ENCODE results near the gene MRPL55.

The MRPL55 gene

DNA sequence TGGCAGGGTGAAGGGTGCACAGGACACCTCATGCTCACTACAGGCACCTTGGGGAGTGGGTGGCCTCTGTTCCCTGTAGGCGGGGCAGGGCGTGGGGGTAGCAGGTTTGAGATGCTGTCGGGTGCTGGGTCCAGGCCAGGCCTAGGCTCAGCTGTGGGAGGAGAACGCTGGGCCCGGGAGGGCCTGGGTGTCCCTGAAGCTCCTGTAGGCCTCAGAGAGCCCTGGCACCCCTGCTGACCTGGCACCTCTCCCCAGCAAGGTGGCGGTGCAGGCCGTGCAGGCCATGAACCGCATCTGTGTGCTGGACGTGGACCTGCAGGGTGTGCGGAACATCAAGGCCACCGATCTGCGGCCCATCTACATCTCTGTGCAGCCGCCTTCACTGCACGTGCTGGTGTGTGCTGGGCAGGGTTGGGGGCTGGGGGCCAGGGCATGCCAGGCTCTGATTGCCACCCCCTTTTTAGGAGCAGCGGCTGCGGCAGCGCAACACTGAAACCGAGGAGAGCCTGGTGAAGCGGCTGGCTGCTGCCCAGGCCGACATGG lies 38.1 kb upstream of the MRPL55 start:
- DNase-seq, result no peak

GRCh38 chr1:228146417-228147150 lies 37.5 kb upstream of the MRPL55 start:
- DNase-seq, result no peak

- no peak for DNase-seq
Measured at GRCh38 chr1:228145463-228146416, 36.6 kb upstream of the MRPL55 start.

- DNase-seq, result no peak
Measured at GRCh38 chr1:228144993-228145343, 35.9 kb upstream of the MRPL55 start.

DNA sequence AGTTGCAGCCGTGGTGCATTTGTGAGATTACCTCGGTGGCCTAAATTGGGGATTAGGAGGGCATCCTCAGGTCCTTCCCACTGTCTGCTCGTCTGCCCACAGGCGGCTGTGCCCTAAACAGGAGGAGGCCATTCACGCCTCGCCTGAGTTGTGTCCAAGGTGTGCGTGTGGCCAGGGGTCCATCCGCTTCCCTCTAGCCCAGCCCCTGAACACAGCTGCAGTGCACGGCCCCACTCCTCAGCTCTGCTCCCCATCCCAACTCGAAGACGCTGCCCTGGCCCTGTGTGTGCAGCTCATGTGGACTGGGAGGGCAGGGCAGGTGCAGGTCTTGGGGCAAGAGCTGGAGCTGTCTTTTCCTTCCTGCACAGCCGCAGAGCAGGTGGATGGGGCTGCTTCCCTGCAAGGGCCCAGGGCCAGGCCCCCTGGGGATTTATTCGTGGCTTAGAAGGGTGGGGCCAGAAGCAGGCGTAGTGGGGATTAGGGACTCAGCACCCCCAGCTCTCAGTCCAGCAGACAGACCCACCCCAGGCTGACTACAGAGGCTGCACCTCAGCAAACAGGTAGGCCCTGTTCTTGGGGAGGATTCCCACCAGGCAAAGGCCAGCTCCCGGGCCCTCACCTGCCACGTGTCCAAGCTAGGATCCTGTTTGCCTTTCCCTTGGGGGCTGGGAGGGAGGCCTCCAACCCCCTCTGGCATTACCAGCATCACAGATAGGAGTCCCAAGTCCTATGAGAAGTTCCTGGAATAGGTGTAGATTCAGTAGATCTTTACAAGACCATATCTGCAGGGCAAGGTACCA lies 35.3 kb upstream of the MRPL55 start:
- no peak for DNase-seq

GRCh38 chr1:228143480-228144192 lies 34.5 kb upstream of the MRPL55 start:
- DNase-seq, result no peak

GRCh38 chr1:228142701-228143136 lies 33.6 kb upstream of the MRPL55 start:
- DNase-seq, result no peak

DNA sequence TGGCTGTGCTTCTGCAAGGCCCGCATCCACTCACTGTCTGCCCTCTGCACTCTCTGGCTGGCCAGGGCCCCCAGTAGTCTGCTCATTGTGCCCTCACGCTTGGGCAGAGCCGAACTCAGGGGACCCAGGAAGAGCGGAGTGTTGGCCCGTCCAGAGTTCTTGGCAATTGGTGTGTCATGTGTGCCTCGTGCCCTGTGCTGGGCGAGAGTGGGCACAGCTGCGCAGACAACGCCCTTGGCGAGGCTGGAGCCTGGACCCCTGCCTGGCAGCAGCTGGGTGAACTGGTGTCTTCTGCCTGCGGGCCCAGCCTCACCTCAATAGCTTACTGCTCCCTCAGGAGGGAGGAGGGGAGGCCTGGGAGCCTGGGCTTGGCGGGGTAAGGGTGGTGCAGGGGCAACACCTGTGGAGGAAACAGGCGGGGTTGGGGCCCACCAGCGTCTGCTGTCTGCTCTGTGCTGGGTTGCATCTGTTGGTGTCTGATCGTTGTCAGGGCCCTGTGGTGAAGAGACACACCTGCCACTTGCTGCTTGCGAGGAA lies 33.1 kb upstream of the MRPL55 start:
- no peak for DNase-seq

GRCh38 chr1:228141226-228142044 lies 32.3 kb upstream of the MRPL55 start:
- no peak for DNase-seq

- no peak for DNase-seq
Measured at GRCh38 chr1:228140724-228141225, 31.7 kb upstream of the MRPL55 start.

DNA sequence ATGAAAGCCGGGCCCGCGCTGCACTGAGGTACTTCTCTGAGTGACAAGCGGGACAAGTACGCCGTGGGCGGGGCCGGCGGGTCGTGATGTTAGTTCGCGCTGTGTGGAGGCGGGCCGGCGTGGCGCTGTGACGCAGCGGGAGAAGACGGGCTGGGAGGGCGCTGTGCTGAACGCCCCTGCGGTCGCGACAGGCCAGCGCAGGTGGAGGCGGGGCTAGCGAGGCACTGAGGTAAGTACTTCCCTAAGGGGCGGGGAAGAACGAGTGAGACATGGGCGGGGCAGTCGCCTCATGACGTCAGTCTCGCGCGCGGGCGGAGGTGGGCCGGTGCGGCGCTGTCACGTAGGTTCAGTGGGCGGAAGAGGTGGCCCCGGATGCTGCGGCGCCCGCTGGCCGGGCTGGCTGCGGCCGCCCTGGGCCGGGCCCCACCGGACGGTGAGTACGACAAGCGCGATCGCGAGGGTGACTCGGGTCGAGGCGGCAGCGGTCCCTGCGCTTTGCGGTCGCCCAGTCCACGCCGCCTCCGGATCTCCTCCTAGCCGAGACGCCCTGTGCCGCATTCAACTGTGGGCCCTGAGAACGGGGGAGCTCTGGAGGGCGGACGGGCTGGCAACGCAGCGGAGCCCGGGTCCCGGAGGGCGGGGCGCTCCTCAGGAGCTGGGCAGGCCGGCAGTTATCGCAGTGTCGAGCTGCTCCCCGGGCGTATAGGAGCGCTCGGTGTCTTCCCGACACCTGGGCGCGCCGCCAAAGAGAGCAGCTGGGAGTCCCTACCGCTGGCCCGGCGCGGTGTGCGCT lies 31.0 kb upstream of the MRPL55 start, which contains the start of gene GUK1:
GUK1 (plus strand) TSS at position 349 of the 793 bp plus-strand sequence; CDS start at position 373, 24 bp downstream.
- peak; percentile 98 to 99 for DNase-seq

DNA sequence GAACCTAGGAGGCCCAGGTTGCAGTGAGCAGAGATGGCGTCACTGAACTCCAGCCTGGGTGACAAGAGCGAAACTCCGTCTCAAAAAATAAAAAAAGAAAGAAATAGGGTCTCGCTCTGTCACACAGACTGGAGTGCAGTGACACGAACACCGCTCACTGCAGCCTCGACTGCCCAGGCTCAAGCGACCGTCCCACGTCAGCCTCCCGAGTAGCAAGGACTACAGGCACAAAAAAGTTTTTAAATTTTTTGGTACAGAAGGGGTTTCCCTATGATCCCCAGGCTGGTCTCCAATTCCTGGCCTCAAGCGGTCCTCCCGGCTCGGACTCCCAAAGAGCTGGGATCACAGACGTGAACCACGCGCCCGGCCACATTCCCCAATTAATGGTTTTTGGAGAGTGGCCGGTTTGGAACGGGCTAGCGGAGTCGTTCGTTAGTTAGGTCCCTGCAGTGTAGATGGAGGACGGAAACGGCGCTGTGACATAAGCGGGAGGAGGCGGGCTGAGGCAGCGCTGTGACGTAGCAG lies 30.4 kb upstream of the MRPL55 start:
- no peak for DNase-seq

DNA sequence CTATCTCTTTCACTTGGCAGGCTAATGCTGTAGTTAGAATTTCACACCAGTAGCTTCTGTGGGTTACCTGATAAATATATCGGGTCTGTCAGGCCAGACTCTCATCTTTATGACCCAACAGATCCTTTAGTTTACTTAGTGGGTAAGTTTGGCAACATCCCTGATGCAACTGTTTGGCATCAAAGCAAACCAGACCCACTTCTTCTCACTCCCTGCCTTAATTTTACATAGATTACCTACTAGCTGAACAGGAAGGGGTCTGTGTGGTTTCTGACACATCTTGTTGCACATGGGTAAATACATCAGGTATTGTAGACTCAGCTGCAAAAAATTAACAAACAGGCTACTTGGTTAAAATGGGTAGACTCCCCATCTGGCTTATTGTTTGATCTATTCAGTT lies 27.8 kb upstream of the MRPL55 start:
- DNase-seq, result no peak

DNA sequence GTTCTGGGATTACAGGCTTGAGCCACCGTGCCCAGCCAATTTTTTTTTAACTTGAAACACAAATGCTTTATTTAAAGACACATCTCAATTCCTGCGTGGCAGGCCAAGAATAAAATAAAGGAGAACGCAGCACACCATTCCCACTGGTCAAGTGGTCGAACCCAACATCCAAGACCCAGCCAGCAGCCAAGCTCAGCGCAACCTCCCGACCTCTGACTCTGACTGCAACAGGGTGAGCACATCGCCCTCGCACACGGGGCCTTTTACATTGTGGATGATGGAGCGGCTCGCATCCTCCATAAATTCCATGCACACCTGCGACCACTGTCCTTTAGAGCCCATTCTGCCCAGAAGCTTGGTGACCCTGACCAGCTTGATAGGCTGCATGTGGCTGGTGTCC lies 25.5 kb upstream of the MRPL55 start:
- DNase-seq, result no peak

DNA sequence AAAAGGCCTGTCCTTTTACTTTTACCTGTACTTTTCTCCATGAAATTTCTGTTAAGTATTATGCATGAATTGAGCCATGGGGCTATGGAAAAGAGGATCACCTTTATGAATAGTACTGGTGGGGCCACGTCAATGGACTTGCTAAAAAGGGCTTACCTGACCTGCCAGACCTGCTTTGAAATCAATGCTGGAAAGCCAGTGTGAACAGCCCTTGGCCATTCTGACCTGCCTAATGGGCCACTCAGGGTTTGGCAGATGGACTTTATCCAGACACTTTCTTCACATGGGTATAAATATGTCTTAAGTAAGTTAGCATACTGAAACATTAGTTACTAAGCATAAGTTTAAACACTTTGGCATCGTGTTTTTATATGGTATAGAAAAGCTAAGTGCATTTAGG lies 22.7 kb upstream of the MRPL55 start:
- DNase-seq, result no peak

GRCh38 chr1:228125185-228125584 lies 16.1 kb upstream of the MRPL55 start:
- DNase-seq, result no peak

- DNase-seq, result no peak
Measured at GRCh38 chr1:228123505-228123904, 14.4 kb upstream of the MRPL55 start.

DNA sequence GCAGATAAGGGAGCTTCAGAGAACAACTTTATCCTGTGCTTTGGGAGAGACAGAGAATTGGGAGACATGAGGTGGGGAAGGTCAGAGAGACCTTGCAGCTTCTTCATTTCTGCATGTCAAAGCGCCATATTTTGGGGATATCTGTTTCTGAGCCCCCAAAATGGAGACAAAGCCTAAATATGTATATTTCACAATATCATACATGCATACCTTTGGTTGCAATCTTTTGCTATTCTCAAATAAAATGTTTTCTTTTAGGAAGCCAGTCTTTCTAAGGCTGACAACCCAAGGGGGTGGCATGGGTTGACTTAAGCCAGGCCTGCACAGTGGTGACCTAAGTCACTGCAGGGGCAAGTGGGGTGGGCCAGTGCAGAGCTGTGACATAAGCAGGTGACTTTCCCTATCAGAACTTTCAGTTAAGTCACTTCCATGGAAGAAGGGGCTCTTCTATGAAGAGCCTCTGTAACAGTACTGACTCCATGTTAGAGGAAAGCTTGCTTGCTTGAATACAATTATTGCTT lies 13.9 kb upstream of the MRPL55 start:
- DNase-seq, result no peak

DNA sequence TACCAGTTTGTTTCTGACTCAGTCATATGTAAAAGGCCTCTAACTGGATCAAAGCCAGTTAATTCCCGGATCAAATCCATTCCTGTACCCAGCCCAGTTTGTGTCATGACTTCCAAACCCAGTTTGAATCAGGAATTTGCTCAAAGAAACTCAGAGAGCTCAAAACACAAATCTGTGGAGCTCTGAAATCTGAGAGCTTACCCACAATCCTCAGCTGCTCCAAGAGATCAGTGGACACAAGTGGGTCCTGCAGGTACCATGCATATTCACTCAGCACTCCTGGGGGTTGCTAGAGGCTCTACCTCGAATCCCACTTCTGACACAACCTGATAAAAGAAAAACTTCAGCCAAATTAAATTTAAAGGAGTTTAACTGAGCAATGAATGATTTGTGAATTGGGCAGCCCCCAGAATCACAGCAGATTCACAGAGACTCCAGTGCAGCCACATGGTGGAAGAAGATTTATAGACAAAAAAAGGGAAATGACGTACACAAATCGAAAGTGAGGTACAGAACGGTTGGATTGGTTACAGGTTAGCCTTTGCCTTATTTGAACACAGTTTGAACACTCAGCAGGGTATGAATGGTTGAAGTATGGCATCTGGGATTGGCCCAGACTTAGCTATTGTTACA lies 11.9 kb upstream of the MRPL55 start:
- DNase-seq, result no peak

Data from NCI-H1930 (cell line).